Stimulated activated naive CD4-positive, alpha-beta T cell (primary cell): ENCODE measurements around the gene TANC1.

Experiments used
- DNase-seq, 6 experiments: peaks; one replicate each; lab custom pipeline; 2025; lab: John Stamatoyannopoulos, UW

Gene TANC1

GRCh38 chr2:159118115-159118858, 149.8 kb downstream of the TANC1 start:
- DNase-seq, result peak; percentile 49 to 87 (median 72)

DNA sequence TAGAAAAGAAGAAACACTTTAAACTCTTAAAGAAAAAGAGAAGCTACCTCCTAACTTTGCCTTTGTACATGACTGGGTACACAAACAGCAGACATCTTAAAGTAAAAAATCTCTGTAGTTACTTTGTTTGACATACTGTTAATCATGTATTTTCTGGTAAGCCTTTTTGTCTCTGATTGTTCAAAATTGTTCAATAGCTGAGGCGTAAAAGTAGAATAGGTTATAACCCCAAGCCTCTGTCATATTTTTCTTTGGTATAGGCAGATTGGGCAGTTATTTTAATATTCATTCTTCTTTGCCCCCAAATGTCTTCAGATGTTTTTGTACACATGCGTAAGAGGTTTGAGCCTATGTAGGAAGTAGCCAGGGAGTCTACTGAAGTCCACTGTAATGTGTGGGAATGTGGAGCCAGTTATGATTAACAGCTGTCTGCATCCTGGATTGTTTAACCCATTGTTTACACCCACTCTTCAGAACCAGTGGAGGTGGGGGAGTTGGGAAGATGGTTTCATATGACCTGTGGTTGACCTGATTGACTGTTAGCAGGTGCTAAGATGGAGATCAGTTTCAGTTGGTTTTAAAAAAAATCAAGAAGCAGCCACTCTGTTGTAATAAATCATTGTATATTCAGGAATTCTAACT, 150.5 kb downstream of the TANC1 start:
- no peak for DNase-seq

DNA sequence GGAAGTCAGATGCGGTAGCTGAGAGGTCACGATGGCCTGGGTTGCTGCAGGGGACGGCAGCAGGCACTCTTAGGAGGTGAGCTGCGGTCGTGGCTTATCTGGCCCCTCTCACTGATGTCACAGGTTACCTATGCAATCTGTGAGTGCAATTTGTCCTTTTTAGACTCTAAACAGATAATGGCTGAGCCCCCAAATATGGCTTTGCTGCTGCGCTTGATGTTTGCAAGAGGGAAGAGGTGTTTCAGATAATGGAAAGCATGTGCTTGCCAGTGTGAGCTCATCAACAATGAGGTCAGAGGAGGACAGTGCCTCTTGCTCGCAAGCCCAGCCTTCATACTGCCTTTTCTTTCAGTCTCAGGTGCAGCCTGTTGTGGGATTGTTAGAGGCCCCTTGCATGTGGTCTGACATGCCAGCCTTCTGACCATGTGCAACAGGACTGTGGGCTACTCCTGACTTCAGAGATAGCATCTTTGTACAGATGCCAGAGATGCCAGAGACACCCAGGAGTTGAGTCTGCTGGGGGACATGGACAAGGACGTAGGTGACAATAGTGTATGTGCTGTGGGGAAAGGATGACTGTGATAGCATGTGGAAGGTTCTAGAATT, 151.3 kb downstream of the TANC1 start:
- DNase-seq, result no peak

DNA sequence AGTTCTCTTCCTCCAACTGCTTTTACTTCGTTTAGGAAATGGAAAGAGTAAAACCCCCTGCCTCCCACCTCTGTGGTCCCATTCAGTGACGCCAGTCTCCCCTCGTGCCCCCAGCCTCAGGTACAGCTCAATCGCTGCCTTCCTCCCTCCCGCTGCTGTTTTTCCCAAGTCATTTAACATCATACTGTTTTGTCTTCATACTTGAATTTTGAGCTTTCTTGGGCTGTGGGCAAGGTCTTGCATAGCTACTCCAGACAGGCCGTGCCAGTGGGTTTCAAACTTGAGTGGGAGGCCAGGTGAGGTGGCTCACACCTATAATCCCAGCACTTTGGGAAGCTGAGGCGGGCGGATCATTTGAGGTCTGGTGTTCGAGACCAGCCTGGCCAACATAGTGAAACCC, 155.3 kb downstream of the TANC1 start:
- DNase-seq, result no peak

DNA sequence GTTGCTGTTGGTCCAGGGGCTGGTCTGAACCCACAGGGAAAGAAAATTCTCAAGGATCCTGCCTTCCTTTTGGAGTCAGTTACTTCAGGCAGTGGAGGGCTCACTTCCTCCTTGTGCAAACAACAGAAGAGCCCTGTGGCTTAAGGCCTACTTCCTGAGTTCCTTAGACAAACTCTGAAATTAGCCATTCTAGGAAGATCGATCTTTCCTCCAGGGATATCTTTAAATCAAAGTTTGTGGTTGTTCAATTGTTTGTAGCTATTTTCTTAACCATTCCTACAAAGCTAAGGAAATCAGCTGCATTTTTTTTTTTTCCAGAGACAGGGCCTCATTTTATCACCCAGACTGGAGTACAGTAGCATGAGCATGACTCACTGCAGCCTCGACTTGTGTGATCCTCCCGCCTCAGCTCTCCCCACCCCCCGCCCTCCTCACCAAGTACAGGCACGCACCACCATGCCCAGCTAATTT, 156.0 kb downstream of the TANC1 start:
- DNase-seq, result peak in 2 of 6 experiments; percentile 23 to 29

DNA sequence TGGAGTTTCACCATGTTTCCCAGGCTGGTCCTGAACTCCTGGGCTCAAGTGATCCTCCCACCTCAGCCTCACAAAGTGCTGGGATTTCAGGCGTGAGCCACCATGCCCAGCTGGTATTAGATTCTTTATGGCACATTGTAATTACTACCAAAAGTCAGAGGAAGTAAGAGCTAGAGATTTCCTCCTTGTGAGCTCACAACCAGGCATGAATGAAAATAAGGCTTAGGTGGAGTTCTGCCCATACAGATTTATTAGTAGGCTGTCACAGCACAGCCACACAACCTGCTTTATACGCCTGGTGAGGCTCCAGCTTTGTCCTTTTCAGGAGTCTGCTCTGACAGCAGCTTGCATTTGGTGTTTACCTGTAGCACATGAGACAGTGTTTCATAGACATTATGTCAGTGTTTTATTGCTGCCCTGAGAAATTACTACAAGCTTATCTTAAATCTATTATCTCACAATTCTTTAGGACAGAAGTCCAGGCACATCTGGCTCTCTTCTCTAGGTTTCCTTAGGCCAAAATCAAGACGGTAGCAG, 156.6 kb downstream of the TANC1 start:
- DNase-seq, result peak in 1 of 6 experiments; percentile 27

DNA sequence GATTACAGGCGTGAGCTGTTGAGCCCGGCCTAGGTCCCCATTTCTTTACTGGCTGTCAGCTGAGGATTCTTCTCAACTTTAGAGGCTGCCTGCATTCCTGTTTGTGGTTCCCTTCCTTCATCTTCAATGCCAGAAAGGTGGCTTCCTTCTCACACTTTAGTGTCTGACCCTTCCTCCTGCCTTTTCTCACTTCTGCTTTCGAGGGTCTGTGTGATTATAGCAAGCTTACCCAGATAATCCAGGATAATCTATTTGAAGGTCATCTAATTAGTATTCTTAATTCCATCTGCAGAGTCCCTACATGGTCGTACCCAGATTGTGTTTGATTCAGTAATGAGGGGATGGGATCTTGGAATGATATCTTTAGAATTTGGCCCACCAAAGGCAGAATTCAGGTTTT, 157.4 kb downstream of the TANC1 start:
- DNase-seq, result no peak

DNA sequence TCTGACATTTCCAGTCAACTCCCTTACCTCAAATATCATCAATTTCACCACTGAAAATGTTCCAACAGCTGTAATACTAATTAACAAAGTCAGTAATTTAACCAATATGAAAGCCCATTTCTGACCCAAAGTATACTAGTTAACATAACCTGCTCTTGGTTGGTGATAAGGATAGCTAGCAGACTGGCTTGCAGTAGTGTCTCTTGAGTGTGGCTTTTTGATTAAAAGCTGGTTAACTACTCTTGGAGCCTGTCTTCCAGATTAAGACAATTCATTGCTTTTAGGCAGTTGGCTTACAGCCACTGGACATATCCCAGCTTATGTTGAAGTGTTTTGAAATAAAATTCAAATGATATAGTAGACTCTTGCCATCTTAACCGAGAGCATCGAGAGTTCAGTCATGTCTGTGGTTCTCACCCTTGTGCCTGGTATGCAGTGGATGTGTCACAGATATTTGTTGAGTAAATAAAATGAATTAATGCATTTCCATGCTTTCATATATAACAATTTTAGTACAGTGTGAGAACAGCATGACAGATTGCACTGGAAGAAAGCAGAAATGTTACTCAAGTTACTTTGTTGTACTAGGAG, 158.1 kb downstream of the TANC1 start:
- DNase-seq, result no peak

GRCh38 chr2:159128191-159128590, 159.8 kb downstream of the TANC1 start:
- DNase-seq, result no peak

GRCh38 chr2:159129269-159129668, 160.8 kb downstream of the TANC1 start:
- peak in 2 of 6 experiments; percentile 1 to 3 for DNase-seq

- DNase-seq, result no peak
These were observed 161.4 kb downstream of the TANC1 start for GRCh38 chr2:159129824-159130223.

DNA sequence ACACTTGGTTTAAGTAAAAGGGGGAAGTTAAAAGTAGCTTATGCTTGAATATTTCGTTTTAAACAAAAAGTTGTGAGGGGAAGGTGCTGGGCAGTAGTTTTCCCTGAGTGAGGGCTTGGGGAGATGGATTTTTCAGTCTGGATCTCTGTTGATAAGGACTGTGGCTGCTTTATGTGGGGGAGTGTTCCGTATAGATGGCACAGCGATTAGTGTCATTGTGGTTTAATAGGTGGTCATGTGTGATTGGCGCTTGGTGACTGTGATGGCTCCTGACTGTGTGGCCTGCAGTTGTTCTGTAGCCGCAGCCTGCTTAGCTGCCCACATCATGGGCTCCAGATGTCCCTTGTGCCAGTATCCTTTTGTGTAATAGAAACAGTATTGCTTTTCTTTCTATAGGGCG, 161.9 kb downstream of the TANC1 start:
- no peak for DNase-seq

DNA sequence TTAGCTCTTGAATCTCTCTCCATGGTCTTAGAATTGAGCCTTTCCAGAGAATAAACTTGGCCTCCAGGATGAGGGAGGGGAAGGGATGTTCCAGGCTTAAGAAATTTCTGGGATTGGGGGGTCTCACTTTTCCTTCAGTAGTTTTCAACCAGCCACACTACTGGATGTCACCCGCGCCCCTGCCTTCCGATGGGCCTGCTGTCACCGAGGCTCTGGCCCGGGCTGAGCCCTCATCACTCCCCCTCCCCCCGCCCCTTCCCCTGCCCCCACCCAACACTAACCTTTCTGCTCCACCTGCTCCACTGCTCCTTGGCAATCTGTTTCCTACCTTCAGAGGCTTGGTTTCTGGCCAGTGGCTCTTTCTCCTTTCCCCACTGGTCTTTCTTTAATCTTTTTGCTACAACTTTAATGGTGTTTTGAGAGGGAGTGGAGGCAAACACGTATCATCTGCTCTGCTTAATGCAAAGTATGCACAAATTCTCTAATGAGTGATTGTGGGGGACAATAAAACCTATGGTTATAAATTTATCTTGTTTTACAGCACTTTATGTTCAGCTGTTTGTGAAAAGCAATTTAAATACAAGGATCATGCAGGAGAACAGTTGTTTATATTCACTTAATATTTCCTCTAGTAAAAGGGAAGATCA, 162.9 kb downstream of the TANC1 start:
- DNase-seq, result no peak

DNA sequence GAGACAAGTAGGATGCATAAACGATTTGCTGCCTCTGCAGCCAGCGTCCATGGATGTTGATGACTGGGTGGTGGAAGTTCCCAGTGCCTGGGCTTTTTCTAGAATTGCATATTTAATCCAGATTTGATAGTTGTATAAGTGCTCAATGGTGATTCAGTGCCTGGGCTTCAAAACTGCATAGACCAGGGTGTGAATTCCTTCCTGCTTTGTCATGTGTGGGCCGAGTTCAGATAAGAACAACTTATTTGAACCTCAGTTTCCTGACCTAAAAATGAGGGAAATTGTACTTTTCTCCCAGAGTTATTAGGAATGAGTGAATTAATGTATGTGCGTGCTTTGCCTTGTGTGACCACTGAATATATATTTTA, 163.5 kb downstream of the TANC1 start:
- DNase-seq, result no peak

DNA sequence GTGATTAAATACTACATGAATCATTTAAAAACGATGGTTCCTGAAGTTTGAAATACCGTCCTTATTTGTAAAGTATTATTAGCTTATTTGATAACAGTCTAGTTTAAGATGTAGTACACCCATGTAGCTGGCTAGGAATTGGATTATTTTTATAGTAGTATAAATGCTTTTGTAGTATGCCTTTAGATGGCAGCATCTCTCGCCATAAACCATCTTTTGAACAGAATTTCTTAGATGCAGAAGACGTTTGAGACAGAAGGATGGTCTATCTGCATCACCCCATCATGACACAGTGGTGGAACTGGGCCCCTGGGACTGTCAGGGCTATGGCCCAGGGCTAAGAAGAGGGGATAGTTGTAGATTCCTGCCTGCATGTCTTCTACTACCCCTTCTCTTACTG, 165.4 kb downstream of the TANC1 start:
- DNase-seq, result peak in 2 of 6 experiments; percentile 9 to 21

DNA sequence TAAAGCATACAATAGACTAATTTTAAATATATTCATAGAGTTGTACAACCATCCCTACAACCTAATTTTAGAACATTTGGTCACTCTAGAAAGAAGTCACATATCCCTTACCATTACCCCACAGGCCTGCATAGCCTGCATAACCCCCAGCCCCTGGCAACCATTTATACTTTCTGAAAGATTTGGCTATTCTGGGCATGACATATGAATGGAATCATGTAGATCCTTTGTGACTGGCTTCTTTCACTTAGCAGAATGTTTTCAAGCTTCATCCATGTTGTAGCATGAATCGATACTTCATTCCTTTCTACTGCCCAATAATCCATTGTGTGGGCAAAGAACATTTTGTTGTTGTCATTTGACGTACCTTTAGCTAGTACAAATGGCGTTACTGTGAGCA, 166.5 kb downstream of the TANC1 start:
- DNase-seq, result no peak

DNA sequence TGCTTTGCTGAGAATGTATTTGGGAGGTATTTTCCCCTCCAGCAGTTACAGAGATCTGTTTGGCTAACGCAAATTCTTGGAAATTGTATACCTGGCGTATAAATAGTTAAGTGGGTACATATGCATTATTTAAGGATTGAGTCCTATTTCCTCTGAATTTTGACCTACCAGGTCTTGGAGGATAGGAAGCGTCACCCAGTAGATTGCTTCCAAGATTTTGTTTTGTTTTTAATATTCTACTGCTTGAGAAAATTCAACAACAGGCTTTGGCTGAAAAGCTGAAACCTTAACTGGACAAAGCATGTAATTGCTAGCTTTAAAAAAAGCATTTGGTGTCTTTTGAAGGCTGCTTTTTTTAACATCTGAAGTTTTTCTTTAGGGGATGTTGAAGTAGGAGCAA, 168.0 kb downstream of the TANC1 start:
- no peak for DNase-seq

DNA sequence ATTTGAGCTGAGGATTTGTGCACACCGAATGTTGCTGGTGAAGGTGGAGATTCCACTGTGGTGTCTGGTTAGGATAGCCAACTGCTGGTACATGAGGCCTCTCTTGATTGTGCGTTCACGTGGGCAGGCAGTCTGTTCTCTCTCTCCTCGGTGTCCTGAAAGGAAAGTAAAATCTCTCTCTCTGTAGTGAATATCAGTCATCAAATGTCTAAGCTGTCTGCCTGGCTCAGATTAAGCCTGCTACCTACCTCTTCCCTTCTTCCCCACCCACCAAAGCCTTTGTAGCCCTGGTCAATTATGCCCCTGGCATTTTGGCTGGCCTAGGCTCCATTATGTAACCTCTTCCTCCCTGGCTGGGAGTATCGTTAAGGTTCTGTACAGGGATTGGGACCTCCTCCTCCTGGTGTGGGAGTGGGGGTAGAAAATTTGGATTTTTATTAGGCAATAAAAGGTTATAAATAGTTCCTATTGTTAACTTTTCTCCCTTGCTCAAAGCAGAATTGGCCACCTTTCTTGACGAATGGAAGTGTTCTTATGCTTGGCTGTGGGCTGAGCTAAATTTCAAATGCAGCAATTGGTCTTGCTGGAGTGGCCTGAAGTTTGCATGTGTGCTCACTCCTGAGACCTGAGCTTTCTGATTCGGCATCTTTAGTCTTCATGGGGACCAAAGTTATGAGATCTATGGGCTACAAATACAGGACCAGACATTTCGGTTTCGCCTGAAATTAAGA, 169.2 kb downstream of the TANC1 start:
- no peak for DNase-seq

DNA sequence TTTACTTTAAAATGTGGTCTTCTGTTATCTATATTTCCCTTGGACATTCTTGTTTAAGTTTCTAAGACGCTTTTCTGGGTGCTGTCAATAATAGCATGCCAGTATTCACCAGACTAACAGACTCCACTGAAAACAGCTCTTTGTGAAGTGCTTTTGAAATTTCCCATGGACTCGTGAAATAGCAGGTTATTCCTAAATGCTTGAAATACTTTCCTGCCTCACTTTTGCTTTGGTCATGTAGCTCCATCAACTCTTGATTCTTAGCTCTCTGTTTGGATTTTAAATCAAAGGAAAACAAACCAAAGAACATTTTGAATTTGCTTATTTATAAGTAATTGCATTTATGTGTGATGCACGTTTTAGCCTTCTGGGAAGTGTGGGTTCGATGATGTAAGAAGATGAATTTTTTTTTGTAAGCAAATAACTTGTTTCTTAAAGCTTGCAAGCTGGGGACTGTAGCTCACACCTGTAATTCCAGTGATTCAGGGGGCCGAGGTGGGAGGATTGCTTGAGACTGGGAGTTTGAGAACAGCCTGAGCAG, 170.3 kb downstream of the TANC1 start:
- DNase-seq, result no peak

DNA sequence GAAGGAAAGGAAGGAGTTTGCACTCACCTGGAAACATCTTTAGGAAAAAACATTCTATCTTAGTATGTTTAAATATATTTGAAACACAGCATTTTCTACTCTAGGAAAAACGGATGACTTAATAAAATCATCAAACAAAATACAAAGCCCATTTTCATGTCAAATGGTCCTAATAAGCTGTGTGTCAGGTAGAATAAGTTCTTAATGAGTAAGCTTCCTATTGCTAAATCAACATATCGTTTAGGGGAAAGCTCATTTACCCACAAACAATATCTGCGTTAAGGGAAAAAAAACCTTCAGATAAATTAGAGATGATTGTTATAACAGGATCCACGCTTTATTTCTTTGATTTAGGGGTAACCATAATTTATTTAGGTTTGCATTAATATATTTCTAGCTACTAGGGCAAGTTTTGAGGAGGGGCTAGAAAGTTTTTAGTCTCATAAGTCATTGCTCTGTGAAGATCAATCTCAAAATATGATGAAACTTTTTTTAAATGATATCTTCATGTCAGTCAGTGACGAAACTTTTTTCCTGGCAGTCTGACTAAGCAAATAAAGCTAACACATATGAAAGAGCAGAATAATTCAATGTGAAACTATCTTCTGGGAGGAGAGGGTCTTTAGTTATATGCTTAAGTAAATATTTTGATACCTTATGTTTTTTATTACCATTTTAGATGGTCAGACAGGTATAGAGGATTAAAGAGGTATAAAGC, 170.9 kb downstream of the TANC1 start:
- DNase-seq, result no peak
